ENCODE measurements around the gene TRPM3.

TRPM3 gene

DNA sequence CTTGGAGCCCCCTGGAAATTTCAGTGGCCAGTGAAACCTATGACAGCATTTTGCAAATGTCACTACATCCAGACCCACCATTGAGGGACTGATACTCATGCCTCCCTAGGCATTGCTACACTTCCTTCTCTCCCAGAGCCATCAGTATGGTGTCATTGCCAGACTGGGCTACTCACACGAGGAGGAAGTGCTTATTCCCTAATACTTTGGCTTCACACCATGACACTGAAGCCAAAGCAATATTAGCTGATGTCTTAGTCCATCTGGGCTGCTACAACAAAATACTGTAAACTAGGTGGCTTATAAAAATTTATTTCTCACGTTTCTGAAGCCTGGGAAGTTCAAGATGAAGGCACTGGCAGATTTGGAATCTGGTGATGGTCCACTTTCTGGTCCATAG is 22.6 kb downstream of the TRPM3 start:
- DNase-seq (ENCODE audit: low read depth, low spot score): no peak

DNA sequence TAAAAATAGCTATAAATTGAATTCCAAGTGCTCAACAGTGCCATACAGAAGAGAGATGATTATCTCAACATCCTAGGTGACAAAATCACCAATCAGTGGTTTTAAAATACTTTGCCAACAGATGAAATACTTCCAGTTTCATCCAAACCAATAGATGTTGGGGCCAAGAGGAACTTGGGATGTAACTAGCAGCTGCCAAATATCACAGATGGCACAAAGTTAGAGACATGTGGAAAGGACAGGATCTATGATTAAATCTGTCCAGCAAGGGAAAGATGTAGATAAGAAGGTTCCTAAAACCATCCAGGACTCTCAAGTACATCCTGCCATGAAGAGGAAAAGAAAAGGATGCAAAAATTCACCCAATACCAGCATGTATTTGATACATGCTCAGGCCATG is 23.8 kb downstream of the TRPM3 start:
- no peak for DNase-seq (ENCODE audit: low read depth, low spot score)

DNA sequence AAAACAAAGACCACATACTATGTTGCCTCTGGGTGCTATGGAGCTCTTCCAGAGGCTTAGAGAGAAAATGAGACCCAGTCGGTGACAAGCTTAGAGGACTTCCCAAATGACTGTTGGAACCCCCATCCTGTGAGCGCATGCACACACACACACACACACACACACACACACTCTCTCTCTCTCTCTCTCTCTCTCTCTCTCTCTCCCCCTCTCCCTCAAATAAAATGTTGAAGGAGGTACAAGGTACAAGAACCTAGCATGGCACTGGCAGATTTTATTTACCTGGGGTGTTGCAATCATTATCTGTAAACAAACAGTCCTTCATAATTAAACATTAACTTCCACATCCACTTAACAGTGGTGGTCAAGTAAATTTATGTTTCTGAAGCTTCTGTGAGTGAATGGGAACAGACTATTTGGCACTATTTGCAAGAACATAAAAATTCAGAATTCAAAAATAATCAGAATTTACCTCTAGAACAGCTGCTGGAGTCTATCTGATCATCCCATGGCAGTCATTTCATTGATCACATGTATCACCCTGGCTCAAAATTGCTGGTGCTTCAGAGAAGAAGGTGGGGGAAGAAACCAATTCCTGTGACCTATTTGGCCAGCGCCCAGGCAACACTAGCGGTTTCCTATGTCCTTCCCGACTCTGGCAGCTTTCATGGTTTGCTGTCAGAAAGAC is 24.9 kb downstream of the TRPM3 start:
- no peak for DNase-seq (ENCODE audit: low read depth, low spot score)

DNA sequence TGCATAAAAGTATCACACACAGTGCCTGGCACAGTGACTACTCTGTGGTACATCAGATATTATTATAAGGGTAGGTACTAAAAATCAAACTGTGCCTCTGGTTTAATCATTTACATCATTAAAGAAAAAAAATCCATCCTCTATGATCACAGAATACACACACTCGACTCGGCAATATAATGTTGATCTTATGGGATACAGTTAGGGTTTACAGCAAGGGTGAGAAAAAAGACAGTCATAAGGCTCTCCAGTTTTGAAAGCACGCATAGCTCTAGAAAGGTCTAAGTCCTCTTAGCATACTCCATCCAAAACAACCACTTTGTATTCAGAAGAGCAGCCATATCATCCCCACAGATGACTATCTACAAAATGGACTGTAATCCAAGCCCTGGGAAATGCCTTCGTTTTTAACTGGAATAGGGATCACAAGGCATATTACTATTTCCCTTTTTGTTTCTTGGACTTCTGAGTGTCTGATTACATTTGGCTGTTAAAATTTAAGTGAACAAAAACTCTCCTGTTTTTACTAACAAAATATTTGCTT is 26.6 kb downstream of the TRPM3 start:
- no peak for DNase-seq (ENCODE audit: low read depth, low spot score)

DNA sequence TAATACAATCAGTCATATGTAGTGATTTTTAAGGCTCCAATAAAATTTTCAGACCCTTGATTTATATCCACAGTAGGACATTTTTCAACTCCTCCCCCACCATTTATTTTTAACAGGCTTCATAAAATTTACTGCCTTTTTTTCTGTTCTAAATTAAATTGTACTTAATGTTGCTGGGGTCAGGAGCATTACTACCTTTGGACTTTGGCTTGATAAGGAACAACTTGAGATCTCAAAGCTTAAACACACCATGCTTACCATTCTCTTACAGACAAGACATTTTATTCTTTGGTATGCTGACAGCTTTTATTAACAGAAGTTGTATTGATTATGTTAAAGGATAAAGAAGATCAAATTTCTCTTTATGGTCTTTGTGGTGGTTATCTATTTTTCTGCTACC is 30.5 kb downstream of the TRPM3 start:
- no peak for DNase-seq (ENCODE audit: low read depth, low spot score)

DNA sequence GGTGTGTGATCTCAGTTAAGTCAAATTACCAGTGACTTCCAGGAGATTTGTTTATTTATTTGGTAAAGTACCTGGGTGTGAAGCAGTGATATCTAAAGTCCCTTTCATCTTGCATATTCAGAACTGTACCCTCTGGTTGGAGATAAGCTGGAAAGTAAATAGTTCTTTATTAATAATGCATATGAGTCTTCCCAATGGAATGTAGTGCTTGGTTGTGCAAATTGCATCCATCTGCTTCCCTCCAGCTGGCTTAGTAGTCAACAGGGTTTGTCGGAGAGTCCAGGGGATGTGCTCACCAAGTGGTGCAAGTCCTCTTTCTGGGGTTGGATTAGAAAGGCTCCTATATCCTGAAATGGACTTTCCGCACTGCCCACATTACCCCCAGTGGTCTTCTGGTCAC is 42.0 kb downstream of the TRPM3 start:
- no peak for DNase-seq (ENCODE audit: low read depth, low spot score)

DNA sequence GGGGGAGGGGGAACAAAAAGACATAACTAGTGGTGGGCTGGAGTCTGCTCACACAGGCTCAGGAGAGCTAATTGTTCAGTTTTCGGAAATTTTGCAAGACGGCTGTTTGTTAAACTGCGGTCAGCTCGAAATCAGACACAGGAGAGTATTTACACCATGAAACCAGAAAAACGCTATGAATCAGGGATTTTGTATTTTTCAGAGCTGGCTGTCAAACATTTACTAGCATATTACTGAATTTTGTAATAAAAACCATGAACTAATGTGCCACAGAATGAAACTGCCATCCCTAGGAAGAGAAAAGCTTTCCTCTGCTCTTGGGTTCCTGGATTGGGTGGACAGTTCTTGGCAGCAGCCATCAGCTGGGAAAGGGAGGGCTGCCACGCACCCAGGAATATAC is 45.3 kb downstream of the TRPM3 start:
- no peak for DNase-seq (ENCODE audit: low read depth, low spot score)

DNA sequence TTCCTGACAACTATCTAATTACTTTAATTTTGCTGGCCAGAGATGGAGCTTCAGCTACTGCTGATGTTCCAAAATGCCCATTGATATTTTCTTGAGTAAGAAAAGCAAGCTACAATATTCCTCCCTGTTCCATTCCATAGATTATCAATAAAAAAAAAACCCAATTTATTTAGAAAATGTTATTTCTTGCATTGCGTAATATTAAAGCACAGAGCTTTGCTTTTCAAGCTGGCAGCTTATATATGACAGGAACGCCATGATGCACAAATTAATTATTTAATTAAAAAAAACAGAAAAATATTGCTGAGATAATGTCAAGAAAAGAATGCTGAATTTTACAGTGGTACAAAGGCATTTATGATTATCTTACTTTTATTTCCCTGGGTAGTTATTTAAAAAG is 47.9 kb downstream of the TRPM3 start:
- DNase-seq (ENCODE audit: low read depth, low spot score): no peak

DNA sequence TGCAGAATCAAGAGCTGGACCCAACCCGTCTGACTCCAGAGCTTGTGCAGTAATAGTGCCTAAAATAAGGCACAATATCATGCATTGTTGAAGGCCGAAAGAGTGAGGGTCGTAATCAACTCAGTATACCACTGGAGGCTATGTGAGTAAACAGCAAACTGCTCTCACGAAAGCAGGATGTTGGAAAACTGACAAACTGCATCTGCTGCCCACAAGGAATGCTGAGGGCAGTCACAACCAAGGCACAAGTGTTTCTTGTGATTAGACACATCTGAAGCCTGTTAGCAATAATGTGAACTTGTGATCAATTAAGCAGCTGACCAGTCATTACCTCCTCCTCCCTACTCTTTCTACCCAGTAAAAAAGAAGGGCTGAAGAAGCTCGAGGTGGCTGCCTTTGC is 48.8 kb downstream of the TRPM3 start:
- no peak for DNase-seq (ENCODE audit: low read depth, low spot score)

DNA sequence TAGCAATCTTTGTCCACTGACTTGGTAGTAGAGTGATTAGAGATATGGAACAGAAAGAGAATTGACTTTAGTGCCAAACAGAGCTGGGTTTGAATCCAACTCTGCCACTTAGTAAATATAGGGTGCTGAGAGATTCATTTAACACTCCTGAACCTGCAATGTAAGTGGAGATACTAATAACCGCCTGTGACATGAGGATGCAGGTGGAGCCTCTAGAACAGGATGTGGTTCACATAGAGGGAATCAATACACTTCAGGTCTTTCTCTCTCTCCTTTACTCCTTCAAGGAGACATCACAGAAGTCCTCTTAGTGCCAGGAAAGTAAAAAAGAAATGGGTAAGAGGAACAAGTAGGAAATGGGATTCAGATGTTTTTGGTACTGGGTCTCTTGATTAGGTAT is 49.8 kb downstream of the TRPM3 start:
- no peak for DNase-seq (ENCODE audit: low read depth, low spot score)

DNA sequence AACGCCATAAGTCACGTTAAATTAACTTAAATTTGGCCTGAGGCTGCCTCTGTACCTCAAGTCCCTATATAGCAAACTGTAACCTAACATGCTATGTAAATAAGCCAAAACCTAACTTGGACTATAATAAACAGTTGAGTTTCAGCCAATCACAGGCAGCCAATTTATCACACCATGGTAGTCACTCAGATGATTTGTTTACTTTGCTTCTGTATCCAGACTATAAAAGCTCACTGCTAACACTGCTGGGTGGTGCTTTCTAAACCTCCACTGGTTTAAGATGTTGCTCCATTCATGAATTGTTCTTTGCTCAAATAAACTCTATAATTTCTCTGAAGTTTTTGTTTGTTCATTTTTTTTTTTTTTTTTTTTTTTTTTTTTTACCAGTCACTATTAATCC is 62.8 kb downstream of the TRPM3 start:
- no peak for DNase-seq (ENCODE audit: low read depth, low spot score)

DNA sequence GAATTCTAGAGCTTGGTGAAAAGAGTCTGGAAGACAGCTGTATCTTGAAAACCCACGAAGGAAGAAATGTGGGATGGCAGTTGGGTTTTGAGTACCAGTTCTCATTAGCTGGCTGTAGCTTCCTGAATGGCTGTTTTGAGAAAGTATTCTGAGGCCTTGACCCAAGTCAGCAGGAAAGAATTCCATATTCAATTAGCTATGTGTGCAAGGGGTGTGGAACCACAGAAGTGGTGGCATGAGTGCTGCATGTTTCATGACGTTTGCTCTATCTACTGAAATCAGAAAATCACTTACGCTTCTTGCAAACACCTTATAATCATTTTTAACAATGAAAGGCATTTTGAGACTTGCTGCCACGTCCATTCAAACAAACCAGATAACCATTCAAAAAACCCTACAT is 69.1 kb downstream of the TRPM3 start:
- DNase-seq (ENCODE audit: low read depth, low spot score): no peak

DNA sequence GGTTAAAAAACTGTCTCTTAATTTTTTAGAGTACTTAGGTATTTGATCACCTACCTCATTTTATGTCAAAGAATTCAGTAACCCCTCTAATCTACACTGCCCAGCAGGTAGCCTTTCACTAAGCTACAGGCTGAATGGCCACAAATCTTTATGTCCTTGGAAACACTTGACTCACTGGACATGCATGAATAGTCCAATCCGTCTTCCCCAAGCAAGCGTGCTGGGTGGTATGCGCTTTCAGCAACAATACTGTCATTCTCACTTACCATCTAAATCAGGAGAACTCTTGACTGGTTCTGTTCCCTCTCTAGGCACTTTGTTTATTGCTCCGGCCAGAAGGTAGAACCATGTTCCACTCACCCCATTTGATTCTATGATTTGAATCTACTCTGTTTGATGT is 73.1 kb downstream of the TRPM3 start:
- DNase-seq (ENCODE audit: low read depth, low spot score): no peak

DNA sequence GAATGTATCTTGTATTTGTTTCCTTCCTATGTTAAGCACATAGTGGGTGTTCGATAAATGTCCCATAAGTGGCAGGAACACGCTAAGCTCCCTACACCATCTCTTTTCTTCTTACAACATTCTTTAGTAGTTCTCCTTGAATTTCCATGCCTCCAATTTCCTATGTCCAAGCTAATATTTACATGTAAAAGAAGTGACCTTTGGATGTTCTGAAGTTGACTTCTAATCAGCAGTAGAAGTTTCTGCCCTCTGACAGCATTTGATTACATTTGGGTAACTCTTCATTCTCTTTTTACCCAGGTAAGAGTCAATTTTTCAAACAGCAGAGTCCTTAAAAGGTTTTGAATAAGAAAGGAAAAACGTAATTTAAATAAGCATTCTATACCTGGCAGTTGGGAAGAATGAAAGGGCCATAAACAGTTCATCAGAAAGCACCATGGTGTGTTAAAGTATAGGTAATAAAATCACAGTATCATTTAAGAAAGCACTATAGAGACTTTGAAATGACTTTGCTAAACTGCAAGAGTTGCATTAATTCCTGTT is 78.9 kb downstream of the TRPM3 start:
- no peak for DNase-seq (ENCODE audit: low read depth, low spot score)

DNA sequence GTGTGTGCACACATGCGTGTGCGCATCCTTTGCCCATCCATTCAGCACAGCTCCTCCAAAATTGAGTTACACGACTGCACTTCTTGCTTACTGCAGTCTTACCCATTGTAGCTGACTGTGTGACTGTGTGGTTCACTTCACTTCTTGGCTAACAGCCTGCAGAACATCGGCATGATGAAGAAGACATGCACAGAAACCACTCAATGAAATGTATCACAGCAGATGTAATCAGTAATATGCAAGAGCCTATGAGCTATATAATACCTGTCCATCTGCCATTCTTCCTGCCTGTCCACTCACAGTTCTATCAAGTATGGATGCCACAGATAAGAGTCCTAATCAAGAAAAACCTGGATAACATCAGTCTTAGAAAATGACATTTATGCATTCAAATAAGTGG is 83.9 kb downstream of the TRPM3 start:
- DNase-seq (ENCODE audit: low read depth, low spot score): no peak

DNA sequence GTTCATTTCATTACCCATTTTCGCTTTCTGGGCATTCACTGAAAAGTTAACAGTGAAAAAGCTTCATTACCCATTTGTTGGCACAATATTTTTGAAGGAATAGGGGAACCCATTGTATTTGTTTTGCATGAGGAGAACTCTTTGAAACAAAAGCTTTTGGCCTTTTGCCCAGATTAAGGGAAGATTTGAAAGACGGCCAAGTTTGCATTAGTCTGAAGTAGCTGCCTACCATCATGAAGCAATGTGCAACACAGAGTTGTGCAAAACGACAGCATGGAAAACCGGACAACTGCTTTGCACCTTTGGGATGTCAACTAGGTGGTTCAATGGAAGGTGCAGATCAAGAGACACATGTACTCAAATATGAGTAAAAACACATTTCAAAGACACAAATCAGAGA is 84.9 kb downstream of the TRPM3 start:
- no peak for DNase-seq (ENCODE audit: low read depth, low spot score)

DNA sequence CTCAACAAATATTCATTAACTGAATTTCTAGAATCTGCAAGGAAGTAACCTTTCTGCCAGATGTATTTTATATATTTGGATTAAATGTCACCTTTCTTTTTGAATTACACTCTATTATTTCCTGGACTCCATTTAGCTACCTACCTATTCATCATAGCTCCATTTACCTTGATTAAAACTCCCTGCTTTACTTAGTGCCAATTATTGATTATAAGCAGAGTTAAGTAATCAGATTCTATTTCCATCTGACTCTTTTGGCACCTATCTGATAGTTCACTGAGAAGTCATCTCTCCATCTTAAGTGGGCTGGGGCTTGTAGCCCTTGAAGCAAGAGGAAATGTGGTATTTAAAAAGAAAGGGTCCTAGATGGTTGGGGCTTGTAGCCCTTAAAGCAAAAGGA is 88.6 kb downstream of the TRPM3 start:
- DNase-seq (ENCODE audit: low read depth, low spot score): no peak

DNA sequence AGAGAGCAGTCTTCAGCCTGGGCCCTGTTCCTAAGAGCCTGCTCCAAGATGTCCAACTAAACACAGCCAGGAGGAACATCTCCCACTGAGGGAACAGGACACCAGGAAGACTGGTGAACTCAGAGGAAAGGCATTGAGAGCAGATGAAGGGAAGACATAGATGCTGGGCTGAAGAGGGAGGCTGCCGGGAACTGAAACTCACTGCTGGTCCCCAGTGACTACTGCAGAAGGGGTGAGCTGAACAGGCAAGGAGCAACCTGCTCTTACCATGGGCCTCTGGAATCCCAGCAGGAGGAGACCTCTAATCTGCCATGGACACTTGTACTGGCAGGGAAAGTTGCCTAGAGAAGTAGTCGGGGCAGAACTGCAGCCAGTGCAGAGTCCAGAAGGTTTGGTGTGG is 95.7 kb downstream of the TRPM3 start:
- DNase-seq (ENCODE audit: low read depth, low spot score): no peak

DNA sequence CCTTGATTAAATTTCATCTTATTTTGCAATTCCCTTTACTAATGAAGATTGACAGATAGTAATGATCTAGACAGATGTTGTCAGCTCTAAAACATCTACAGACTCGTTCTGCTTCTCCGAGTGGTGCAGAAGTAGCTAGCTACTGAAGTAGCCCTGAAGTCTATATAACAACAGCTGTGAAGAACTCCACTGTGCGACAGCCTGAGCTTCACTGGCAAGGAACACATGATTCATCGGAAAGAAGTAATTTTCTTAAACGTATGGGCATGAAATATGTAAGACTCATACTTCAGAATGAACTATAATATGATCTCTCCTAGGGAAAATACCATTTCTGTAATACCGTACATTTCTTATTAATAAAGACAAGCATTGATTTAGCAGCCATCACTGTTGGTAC is 96.2 kb downstream of the TRPM3 start:
- DNase-seq (ENCODE audit: low read depth, low spot score): no peak

DNA sequence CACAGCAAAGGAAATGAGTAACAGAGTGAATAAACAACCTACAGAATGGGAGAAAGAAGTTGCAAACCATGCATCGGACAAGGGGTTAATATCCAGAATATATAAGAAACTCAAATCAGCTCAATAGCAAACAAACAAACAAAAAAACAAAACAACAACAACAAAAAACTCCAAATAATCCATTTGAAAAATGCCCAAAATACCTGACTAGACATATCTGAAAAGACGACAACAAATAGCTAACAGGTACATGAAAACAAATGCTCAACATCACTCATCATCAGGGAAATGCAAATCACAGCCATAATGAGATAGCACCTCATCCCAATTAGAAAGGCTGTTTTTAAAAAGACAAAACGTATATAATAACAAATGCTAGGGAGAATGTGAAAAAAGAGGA is 111.2 kb downstream of the TRPM3 start:
- DNase-seq (ENCODE audit: low read depth, low spot score): no peak

DNA sequence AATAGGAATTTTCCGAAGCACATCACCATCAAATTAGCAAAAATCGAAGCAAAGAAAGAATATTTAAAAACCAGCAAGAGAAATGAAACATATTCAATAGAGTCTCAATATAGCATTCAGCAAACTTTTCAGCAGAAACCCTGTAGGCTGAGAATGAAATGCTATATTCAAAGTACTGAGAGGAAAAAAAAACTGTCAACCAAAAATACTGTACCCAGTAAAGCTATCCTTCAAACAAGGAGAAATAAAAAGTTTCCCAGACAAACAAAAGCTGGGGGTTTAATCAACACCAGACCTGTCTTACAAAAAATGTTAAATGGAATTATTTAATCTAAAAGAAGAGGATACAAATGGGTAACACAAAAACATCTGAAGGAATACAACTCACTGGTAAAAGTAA is 116.0 kb downstream of the TRPM3 start:
- no peak for DNase-seq (ENCODE audit: low read depth, low spot score)

DNA sequence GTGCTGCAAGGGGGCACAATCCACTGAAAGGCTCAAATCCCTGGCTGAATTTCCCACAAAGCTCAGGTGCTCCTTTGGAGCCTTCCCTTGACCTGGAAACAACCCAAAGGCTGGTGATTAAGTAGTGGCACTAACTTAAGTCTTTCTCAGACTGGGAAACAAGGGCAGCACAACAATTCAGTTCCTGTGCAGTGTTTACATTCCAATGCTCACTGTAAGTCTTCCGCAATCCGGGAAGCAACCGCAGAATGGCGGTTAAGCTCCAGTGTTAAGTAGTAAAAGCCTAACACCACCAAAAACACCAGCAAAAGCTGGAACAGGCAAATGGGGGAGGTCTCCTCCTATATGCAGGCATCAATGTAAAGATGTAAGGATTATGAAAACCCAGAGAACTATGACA is 117.2 kb downstream of the TRPM3 start:
- DNase-seq (ENCODE audit: low read depth, low spot score): no peak

DNA sequence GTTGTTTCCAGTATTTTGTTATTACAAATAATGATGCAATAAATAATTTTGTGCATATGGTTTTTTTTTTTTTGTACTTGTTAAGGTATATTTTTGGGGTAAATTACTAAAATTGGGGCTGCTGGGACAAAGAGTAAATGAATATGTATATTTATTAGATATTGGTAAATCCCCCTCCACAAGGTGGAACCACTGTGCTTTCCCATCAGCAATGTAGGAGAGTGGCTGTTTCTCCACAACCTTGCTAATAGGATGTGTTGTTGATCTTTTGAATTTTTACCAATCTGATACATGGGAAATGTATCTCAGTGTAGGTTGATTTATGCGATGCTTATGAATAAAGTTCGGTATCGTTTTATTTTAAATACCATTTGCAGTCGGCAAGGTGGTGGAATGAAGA is 118.1 kb downstream of the TRPM3 start:
- DNase-seq (ENCODE audit: low read depth, low spot score): no peak
